NCI-H2107 treated with DMSO at 0.1 percent for 48 hours (cell line): ENCODE results near the gene TMEM270.
A peak's percentile ranks its signal among the peaks of the same experiment; 100 is the strongest.
"Not testable (repeated sequence)": the region's sequence is repeated elsewhere in the genome, so short reads cannot be mapped to it uniquely, and the experiment has no call there.

Source experiments
- DNase-seq: peaks from one replicate; lab custom pipeline; 2025; ENCODE audit not compliant: unreplicated experiment; lab: John Stamatoyannopoulos, UW

Gene TMEM270

DNA sequence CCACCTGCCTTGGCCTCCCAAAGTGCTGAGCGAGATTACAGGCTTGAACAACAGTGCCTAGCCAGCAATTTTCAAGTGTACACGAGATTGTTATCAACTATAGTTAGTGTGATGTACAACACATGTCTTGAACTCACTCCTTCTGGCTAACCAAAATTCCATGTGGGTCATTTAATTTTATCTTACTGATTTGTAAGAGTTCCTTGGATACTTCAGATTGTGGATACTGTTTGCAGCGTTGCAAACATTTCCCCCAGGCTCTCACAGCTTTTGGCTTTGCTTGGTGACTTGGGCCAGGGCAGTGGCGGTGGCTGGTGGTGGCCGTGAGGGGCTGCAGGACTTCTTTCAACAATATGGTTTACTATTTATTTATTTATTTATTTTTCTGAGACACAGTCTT lies 8.5 kb upstream of the TMEM270 start:
- DNase-seq, result no peak

DNA sequence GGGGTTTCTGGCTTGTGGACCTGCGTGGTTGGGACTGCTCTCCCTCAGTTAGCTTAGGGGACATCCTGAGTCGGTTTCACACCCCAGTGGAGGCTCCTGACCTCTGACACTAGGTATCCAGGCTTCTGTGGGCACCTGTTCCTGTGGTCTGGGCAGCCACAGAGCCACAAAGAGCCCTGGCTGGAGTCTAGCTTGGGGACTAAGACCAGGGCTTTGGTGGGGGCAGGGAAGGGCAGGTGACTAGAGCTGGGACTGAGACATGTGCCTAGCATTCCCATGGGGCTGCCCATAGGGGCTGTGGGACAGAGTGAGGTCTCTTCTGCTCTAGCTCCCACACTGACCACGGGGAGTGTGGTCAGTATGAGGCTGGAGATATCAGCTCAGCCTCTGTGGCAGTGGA lies 4.0 kb upstream of the TMEM270 start:
- no peak for DNase-seq

DNA sequence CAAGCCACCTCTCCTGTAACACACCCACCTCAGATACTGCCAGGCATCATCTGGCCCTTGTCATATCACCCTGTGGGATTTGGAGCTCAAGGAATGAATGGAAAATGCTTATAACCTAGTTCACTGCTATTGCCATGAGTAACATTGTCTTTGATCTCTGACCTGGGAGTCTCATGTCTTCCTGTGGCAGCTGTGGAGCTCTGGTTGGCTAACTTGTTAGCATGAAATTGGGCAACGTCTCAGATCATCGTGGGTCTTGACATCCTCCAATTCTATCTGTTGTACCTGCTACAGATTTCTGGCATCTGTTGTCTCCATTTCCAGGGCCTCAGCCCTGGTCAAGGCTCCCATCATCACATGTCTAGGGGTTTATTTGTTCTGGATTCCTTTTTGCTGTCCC lies 2.2 kb upstream of the TMEM270 start:
- no peak for DNase-seq

DNA sequence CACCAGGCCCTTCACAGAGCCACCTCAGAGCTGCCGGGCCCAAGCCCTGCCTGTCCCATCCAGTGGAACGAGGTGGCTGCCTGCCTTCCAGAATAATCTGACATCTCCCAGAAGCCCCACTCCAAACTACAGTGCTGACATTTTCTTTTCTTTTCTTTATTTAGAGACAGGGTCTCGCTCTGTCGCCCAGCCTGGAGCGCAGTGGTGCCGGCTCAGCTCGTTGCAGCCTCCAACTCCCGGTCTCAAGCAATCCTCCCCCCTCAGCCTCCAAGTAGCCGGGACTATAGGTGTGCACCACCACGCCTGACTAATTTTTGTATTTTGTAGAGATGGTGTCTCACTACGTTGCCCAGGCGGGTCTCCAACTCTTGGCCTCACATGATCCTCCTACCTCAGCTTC lies 346 bp downstream of the TMEM270 start:
- DNase-seq, result no peak

DNA sequence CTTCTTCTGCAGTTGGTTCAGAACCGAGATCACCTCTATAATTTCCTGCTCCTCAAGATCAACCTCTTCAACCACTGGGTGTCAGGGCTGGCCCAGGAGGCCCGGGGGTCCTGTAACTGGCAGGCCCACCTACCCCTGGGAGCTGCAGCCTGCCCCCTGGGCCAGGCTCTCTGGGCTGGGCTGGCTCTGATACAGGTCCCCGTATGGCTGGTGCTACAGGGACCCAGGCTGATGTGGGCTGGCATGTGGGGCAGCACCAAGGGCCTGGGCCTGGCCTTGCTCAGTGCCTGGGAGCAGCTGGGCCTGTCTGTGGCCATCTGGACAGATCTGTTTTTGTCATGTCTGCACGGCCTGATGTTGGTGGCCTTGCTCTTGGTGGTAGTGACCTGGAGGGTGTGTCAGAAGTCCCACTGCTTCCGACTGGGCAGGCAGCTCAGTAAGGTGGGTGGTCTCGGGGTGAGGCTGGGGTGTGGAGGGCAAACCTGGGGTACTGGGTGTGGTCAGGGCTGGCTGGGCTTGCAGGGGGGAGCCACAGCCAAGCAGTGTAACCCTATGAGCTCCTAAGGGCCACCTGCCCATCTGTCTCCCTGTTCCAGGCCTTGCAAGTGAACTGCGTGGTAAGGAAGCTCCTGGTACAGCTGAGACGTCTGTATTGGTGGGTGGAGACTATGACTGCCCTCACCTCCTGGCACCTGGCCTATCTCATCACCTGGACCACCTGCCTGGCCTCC lies 4.2 kb downstream of the TMEM270 start:
- DNase-seq, result no peak

DNA sequence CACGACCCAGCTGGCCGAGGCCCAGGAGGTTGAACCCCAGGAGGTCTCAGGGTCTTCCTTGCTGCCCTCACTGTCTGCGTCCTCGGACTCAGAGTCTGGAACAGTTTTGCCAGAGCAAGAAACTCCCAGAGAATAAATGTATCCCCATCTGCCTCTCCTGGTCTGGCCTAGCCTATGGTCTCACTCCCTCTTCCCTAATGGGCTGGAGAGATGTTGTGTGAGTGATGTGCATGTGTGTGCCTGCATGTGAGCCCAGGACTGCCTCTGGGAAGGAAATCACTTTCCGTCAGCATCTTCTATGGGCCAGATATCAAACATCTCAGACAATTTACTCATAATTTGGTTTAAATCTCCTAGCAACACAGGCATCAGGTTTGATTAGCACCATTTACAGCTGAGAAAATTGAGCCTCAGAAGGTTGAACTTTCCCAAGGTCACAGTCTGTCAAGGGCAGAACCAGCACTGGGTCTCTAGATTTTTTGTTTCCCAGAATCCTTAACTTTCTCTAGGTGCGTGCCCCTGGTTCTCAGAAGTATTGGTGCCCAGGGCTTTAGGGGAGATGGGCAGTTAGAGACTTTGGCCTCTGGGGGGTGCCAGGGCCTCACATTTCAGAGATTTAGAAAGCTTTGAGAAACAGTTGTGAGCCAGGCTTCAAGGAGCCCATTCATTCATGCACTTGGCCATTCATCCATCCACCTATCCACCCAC lies 4.9 kb downstream of the TMEM270 start:
- peak; percentile 23 for DNase-seq

DNA sequence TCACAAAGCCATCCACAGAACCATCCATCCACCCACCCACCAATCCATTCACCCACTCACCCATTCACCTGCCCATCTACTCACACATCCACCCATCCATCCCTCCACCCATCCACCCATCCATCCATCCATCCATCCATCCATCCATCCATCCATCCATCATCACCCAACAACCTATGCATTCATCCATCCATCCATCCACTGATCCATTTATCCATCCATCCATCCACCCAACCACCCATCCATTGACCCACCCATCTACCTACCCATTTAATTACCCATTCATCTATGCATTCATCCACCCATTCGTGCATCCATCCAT lies 5.4 kb downstream of the TMEM270 start:
- DNase-seq, result no peak

DNA sequence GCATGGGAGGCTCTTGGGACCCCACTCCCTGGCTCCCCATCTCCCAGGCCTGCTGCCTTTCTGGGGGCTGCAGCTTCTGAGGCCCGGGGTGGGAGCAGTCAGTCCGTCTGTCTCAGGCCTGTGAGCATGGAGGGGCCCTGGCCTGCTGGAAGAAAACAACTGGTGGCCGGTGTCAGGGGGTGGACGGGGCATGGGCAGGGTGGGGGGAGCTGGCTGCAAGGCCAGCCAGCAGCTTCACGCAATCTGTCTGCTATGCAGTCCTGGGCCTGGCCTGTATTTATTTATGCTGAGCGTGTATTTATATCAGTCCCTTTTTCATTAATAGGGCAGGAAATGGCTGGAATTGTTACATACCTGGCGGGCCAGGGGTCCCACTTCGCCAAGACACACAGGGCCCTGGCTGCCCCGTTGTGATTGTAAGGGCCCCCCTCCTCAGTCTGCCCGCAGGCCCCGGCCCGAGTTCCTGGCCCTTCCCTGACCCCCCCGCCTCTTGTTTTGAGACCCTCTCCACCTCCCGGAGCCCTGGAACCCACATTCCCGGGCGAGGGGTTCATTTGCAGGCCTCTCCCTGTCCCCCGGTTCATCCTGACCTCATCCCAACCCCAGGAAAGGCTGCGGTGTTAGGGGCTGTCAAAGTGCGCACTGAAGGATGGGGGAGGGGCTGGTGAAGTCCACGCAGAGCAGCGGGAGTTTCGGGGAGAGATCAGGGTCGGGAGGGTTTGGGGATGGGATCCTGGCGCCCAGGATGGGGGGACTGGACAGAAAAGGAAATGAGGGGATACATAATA lies 8.2 kb downstream of the TMEM270 start:
- DNase-seq, result no peak

DNA sequence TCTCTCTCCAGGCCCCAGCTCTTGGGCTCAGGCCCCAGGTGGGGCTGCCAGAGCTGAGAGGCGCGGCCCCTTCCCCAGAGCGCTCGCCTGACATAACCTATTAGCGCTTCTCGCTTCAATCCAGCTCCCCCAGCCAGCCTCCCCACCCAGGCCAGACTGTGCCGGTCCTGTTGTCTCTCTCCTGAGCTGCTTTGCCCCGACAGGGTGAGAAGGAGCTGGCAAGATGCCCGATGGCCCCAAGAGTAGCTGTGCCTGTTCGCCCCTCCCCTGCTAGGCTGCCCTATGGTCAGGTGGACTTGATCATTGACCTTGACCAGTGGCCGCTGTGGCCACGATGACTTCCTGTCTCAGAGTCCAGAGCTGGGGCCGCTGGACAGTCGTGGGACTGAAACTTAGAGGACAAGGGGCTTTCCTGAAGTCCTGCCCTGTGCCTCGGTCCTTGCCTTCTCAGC lies 9.1 kb downstream of the TMEM270 start:
- DNase-seq, result no peak

DNA sequence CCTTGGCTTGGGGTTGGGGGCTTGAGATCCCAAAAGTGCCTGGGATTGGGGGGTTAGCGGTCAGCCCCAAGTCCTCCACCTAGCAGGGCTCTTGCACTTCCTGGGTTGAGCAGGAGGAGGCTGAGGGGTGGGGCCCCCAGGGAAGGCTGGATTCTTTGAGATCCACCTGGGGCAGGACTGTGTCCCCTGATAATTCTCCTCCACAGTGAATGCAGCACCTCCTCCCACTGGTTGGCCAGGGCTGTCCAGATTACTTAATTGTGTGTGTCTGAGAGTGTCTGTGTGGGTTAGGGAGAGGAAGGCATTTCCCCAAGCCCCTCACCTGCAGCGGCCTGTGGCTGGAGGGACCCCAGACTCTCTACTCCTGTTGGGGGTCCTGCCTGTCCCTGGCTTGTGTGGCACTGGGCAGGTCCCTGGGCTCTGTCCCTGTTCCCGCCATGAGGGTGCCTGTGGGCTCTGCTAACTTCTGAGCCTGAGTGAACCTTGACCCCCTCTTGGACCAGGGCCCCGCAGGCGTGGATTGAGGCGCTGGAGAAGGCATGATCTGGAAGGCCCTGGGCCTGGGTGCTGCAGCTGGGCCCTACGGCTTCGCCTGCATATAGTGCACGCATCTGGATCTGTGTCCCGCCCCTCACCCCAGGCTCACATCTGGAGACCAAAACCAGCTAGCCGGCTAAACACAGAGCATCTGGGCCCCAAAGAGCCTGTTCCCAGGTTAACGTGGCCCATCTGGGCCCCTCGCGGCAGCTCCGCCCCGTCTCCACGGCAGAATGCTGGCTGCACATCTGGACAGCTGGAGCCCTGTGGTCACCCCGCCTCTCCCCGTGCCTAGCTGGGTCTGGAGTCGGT lies 10.4 kb downstream of the TMEM270 start:
- no peak for DNase-seq

DNA sequence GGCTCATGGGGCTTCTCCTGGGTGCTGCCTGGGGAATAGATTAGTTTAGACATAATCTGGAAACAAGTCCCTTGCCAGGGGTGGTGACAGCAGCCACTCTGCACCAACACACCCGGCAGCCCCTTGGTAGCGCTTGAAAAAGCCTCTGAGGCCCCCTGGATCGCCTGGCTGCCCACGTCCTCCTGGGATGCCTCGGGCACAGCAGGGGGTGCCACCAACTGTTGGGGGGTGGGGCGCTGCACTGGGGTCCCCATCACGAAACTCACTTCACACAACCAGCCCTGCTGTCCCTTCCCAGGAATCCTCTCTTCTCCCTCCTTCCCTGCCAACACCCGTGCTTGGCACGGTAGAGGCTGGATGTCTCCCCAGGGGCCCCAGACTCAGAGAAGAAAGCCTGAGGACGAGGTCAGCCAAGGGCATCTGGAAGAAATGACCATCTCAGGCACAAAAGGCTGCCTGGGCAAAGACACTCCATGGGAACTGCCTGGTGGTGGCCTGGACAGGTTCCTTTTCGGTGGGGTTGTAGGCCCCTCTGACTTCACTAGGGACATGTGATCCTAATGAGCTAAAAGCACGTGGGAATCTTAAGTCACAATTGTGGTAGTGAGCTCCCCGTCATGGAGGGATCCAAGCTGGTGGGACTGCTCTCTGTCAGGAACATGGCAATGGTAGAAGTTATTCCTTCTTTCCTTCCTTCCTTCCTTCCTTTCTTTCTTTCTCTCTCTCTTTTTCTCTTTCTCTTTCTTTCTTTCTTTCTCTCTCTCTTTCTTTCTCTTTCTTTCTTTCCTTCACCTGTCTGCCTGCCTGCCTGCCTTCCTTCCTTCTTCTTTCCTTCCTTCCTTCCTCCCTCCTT lies 11.3 kb downstream of the TMEM270 start:
- DNase-seq, result no peak

DNA sequence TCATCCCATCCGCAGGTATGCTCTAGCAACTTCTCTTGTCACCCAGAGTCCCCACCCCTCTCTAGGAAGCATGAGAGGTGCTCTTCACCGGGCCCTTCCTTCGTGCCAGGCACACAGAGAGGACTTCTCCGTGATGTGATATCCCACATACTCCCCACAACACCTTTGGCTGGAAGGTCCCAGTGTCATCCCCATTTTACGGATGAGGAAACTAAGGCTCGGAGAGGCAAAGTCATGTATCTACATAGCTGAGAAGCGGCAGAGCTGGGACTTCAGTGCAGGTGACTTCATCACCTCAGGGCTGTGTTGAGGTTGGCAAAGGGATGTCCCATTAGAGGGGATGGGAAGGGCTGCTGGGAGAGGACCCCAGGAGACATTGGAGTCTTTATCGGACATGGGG lies 15.4 kb downstream of the TMEM270 start:
- DNase-seq, result no peak

DNA sequence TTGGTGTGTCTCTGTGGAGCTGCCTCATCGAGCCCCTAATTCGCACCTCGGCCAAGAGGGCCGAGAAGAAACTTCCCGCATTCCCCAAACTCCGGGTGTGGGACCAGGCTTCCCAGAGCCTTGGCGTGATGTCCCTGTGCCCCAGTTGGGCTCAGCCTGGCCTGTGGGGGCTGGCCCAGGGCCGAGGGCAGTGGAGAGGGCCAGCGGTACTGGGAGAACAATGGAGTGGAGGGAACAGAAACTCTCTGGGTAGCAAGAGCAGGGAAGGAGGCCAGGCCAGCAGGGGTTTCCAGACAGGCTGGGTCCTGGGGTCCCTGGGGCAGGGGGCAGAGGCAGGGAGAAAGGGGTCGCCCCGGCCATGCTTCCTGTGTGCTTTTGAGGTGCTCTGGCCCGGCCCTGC lies 16.0 kb downstream of the TMEM270 start:
- DNase-seq, result no peak

DNA sequence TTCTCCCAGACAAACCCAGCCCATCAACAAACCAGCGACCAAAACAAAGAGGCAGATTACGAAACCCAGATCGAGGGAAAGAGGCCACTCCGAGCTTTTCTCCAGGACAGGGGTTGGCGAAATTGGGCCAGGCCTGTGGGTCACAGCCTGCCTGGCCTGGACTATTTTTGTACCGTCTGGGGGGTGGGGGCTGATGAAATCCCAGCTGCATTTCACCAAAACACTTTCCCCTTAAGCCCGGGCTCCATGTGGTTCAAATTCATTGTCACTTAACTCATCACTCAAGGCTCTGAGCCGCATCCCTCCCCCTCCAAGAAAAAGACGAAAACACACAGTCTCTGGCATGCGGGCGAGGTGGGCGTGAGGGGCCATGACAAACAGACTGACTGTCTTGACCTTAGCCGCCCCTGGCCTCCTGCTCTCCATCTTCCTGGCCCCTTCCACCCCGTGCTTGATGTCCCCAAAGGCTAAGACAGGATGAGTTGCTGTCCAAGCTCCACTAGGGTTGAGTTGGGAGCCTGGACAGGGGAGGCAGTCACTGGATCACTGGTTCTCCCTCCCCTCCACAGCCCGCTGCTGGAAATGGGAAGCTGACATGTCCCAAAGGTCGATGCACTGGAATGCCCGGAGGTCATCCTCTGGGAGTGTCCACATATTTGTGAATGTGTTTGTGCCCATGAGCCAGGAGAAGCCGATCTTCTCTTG lies 19.2 kb downstream of the TMEM270 start:
- DNase-seq, result no peak

DNA sequence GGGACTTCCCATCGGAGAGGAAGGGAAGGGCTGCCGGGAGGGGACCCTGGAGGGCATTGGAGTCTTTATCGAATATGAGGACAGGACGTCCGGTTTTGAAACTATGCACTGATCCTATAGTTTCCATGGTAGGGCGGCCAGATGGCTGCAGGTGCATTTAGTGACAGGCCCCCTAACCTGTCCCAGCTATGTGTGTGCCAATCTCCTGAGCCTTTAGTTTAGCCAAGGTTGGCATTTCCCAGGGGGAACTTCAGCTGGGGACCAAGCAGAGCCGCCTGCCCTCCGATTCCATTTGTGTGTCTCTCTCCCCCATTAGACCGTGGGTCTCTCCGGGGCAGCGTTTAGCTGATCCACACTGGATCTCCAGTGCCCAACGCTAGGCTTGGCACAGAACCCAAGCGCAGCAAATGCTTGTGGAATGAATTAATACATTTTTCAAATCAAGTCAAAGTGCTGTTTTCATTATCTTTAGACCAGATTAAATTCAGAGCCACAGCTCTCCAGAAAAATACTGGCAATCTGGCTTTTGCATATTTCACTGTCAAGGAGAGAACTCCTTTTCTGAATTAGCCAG lies 19.9 kb downstream of the TMEM270 start:
- DNase-seq, result no peak

DNA sequence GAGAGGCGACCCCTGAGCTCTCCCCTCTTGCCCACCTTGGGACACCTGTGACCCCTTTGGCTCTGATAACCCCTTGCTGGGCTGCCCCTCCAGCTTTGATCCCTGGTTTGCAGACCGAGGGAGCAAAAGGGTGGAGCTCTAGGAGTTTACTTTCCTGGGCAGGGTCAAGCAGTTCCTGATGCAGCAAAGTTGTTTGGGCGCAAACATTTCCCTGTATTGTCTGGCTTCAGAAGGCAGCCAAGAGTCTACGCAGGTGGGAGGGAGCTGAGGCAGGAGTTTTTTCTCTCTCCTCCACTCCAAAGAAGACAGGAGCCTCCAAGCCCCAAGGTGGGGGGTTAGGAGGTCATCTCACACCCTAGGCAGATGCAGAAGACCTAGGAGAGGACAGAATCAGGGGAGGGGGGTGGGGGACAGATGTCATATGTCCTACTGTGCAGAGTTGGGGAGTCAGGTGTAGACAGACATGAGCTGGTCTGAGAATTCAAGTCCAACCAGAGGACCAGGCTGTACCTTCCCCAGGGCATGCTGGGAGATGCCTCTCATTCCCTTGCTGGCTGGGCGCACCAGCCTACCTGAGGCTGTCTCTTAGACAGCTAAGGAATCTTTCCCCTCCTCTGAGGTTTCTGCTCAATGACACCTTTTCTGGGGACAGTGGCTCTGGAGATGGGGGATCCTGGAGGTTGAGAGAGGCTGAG lies 20.5 kb downstream of the TMEM270 start:
- no peak for DNase-seq

DNA sequence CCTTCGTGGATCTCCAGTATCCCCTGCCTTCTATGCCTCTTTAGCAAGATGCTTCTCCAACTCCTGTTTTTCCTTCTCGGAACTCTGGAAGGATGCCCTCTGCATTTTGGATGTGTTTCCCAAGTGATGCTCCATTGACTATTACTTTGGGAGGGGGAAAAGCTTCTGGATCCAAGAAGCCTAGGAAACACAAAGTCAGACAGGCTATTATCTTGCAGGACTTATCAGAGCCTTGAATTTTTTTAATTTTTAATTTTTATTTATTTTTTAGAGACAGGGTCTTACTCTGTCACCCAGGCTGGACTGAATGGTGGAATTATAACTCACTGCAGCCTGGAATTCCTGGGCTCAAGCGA lies 21.1 kb downstream of the TMEM270 start:
- DNase-seq, result no peak

DNA sequence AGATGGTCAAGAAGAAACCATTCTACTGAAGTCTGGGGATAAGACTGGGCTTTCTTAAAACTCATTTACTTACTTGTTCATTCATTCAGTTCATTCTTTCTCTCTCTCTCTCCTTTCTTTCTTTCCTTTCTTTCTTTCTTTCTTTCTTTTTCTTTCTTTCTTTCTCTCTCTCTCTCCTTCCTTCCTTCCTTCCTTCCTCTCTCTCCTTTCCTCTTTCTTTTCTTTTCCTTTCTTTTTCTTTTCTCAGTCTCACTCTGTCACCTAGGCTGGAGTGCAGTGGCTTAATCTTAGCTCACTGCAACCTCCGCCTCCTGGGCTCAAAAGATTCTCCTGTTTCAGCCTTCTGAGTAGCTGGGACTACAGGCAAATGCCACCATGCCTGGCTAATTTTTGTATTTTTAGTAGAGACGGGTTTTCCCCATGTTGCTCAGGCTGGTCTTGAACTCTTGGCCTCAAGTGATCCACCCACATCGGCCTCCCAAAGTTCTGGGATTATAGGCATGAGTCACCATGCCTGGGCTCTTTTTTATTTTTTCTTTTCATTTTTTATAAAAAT lies 24.0 kb downstream of the TMEM270 start:
- DNase-seq, result not testable (repeated sequence)
